Right lobe of liver (tissue), 4 donors: ENCODE data around the gene RIPK1.
"Not testable (repeated sequence)": the region's sequence is repeated elsewhere in the genome, so short reads cannot be mapped to it uniquely, and the experiment has no call there.

Experiments
- CTCF ChIP-seq, 4 donors: fragments of 200-600 bp in 3 of 4; fragments of 450-650 bp in 1 of 4; IDR thresholded peaks; one replicate each; pipeline versions ENCODE4 v1.5.1 to v1.8.0; 2016 to 2022; ENCODE audit warnings: antibody characterized with exemption in 4 of 4, mild to moderate bottlenecking in 2 of 4
- POLR2A ChIP-seq: fragments of 450-650 bp; IDR thresholded peaks from one replicate; pipeline ENCODE4 v1.6.1; 2017; ENCODE audit warnings: antibody characterized with exemption, mild to moderate bottlenecking
- donor health status: DM: no; HTN: no; CAD: no.
- donor health status: DM: no; HTN: no; CAD: no.
- donor health status: DM: no; HTN: yes; CAD: no.

- TF ChIP-seq CTCF (IDR thresholded peaks at IDR 0.05); POLR2A: not testable (repeated sequence)
Measured at GRCh38 chr6:3054229-3055157, 13.8 kb upstream of the RIPK1 start.
